HL-60/S4 treated with phorbol 12-myristate 13-acetate at 8.2 ng/mL for 4 days and 3 days (cell line): ENCODE data around the gene KLK7.

Experiments
- in situ Hi-C: fragments of 300-500 bp; cut with MboI; formaldehyde crosslinking; loops from 2 replicates; pipeline ENCODE4 v1.15.0; 2022; ENCODE audit warnings: low sequenced_read_pairs

The KLK7 gene

DNA sequence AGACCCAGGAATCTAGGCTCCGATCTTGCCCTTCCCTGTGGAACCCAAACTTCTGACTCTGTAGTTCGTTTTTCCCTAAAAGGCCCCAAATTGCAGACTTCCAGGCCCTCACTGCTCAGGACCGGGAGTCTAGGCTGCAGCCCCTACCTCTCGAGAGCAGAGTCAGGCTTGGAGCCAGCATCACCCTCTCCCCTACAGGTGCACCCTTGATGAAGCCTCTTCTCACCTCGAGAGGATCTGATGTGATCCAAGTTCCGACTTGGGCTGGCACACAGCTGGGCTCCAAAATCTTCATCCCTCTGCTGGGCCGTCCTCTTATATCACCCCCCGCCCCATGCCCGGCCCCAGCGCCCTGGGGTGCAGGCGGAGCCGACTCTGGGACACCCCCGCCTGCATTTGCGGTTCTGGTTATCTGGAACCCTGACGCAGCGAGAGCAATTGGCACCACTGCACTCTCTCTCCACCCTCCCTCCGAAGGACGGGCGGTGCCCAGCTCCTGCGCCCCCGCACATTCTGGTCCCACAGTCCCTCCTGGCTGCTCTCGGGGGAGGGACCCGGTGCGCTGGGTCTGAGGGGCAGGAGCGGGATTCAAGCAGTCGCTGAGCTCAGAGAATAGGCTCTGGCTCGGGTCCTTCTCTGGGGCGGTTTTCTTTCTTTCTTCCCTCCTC is at the start of gene KLK7:
KLK7 (minus strand) TSS at position 293 of the 668 bp plus-strand sequence. CDS start 1,518 bp downstream, outside the sequence.
- in situ Hi-C loops: no loop called here

GRCh38 chr19:51031880-51032225 is 48.1 kb upstream of the KLK7 start:
- in situ Hi-C loops: no loop called here

DNA sequence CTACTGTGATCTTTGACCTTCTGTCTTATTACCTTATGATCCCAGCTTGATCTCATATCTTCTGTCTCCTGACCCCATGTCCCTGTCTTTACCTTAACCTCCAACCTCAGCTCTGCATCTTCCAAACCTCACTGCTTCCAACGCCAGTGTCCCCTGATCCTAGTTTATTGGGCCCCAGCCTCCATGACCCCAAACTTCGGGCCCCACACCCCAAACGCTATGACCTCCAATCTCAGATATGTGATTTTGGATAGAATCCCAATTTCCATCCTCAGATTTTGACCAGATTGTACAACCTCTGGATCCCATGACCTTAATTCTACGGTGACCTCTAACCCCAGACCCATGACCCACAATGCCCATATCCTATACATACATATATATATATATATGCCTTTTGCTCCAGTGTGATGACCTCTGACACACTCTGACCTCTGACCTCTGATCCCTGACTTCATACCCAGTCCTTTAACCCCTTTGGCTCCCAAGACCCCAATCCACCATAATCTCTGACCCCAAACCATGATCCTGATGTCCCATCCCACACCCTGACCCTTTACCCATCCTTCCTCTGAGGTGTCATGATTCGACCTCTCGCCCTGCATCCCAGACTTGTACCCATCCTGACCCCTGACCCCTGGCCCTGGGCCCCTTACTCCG is 47.6 kb upstream of the KLK7 start:
- in situ Hi-C loops: no loop called here

- in situ Hi-C loops: no loop called here
Measured at GRCh38 chr19:51030631-51031030, 46.9 kb upstream of the KLK7 start.

DNA sequence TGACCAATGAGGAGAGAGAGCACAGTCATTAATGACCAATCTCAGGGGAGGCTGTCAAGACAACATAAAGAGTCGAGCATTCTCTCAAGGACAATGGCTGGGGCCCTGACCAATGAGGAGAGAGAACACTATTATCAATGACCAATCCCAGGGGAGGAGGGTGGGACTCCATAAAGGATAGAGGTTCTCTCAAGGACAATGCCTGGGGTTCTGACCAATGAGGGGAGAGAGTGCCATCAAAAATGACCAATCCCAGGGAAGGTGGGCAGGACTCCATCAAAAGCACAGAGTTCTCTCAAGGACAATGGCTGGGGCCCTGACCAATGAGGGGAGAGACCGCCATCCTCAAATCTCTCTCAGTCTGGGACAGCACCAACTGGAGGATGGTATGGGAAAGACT is 46.0 kb upstream of the KLK7 start:
- in situ Hi-C loops: no loop called here

GRCh38 chr19:51027873-51028272 is 44.2 kb upstream of the KLK7 start:
- in situ Hi-C loops: no loop called here

GRCh38 chr19:51027126-51027806 is 43.5 kb upstream of the KLK7 start:
- in situ Hi-C loops: no loop called here

- in situ Hi-C loops: no loop called here
Measured at GRCh38 chr19:51026554-51026831, 42.8 kb upstream of the KLK7 start, which contains the start of gene KLK11. Gene KLK11 (minus strand): TSS chr19:51026616. CDS start chr19:51025631, 985 bp downstream.

GRCh38 chr19:51025809-51026553 is 42.3 kb upstream of the KLK7 start:
- in situ Hi-C loops: no loop called here

- in situ Hi-C loops: no loop called here
Measured at GRCh38 chr19:51025401-51025800, 41.7 kb upstream of the KLK7 start.

DNA sequence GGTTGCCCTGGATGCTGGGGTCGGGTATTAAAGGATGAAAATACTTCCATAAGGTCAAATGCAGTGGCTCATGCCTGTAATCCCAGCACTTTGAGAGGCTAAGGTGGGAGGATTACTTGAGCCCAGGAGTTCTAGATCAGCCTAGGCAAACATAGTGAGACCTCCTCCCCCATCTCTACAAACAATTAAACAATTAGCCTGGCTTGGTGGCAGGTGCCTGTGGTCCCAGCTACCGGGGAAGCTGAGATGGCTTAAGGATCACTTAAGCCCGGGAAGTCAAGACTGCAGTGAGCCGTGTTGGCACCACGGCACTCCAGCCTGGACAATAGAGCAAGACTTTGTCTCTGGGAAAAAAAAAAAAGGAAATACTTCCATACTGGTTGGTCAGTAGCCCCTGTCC is 41.2 kb upstream of the KLK7 start:
- in situ Hi-C loops: no loop called here

DNA sequence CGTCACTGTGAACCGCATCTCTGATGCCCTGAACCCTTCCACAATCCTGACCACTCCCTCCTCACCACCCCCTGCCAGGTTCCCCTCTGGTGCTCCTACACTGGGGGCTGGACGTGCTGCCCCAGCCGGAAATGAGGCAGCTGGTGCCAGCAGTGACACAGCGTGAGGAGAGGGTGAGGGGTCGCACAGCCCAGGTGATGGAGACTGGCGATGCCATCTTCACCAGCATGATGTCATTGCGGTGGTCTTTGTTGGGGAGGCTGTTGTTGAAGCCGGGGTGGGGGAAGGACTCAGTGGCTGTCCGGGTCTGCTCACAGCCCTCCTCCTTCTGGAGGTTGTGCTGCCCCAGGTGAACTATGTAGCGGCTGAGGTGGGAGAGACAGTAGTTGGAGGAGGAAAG is 40.2 kb upstream of the KLK7 start:
- in situ Hi-C loops: no loop called here

DNA sequence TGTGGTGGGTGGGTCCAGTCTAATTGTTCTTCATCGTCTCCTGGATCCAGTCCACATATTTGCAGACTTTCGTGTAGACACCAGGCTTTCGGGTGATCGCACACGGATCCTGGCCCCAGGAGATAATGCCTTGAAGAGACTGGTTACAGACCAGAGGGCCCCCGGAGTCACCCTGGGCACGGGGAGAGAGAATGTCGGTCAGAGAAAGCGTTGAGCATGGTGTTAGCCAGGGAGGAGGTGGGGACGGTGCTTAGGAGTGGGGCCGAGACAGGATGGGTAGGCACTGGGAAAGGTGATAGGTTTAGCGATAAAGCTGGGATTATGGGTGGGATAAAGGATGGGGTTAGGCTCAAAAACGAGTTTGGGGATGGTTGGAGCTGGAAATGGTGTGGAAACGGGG is 38.8 kb upstream of the KLK7 start:
- in situ Hi-C loops: no loop called here

DNA sequence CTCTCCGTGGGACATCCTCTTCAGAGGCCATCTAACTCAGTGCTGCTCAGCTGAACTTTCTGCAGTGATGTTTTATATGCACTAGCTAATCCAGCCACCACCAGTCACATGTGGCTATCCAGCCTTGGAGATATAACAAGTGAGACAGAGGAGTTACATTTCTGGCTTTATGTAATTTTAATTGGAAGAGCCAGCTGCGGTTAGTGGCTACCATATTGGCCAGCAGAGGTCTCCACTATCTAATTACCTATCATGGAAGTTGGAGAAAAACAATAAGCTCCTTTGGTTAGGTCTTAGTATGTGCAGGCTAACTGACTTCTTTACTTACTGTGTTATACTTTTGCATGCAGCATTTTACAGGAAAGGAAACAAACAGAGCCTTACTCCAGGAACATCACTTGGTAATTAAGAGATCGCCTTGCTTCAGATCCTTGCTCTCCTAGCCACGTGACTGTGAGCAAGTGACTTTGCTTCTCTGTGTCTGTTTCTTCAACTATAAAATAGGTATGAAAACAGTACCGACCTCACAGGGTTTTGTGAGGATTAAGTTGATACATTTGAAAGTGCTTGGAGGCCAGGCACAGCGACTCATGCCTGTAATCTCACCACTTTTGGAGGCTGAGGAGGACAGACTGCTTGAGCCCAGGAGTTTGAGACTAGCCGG is 37.4 kb upstream of the KLK7 start:
- in situ Hi-C loops: no loop called here

DNA sequence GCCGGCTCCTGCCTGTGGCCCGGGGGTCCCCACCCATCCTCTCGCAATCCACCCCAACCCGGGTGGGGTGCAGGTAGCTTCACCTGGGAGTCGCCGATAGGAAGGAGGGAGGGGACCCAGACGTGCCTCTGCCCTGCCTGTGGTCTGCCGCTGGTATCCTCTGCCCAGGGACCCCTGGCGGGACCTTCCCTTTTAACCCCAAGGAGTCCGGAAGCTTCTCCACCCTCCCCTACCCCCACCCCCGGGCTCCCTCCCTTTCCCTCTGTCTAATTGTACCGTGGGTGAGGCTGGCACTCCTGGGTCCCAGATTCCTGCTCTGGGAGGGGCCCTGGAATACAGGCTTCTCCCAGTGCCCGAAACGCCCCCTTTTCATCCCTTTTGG is 35.8 kb upstream of the KLK7 start, which contains the start of gene KLK10:
KLK10 (minus strand) TSS at position 166 of the 382 bp plus-strand sequence. CDS start 579 bp downstream, outside the sequence.
- in situ Hi-C loops: no loop called here

- in situ Hi-C loops: no loop called here
Measured at GRCh38 chr19:51018745-51019543, 35.2 kb upstream of the KLK7 start.

GRCh38 chr19:51016798-51017683 is 33.3 kb upstream of the KLK7 start:
- in situ Hi-C loops: no loop called here

- in situ Hi-C loops: no loop called here
Measured at GRCh38 chr19:51015691-51016267, 32.1 kb upstream of the KLK7 start.

DNA sequence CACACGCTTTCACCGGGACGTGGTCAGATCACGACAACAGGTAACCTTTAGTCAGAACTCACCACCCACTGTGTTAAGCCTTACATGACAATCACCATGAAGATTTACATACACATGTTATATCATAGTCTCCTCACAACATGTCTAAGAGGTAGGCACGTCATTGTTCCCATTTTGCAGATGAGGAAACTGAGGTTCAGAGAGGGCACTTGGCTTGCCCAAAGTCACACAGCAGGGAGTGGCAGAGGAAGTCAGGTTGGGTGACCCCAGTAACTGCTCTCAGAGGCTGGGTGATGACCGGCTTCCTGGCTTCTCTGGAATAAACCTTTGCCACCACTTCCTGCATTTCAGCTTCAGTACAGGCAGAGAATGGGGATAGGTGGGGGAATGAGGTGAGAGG is 30.5 kb upstream of the KLK7 start:
- in situ Hi-C loops: no loop called here
